GM19099 (cell line): Measurements from ENCODE around the gene PLBD2.

Source experiments
- POLR2A ChIP-seq: IDR thresholded peaks from 3 replicates; pipeline ENCODE4 v1.6.1; 2011; ENCODE audit warnings: low read depth; ENCODE audit not compliant: insufficient read length; ENCODE audit errors: extremely low read depth

Gene PLBD2

GRCh38 chr12:113408756-113409298 lies 50.4 kb downstream of the PLBD2 start:
- TF ChIP-seq POLR2A = no peak

- no peak for TF ChIP-seq POLR2A
Measured at GRCh38 chr12:113409462-113410124, 51.2 kb downstream of the PLBD2 start.

- TF ChIP-seq POLR2A = no peak
Measured at GRCh38 chr12:113413488-113413939, 55.1 kb downstream of the PLBD2 start.

GRCh38 chr12:113414519-113415038 lies 56.2 kb downstream of the PLBD2 start:
- TF ChIP-seq POLR2A = no peak

- no peak for TF ChIP-seq POLR2A
Measured at GRCh38 chr12:113416091-113416754, 57.8 kb downstream of the PLBD2 start.

GRCh38 chr12:113418213-113418879 lies 60.0 kb downstream of the PLBD2 start:
- no peak for TF ChIP-seq POLR2A

GRCh38 chr12:113420996-113421595 lies 62.7 kb downstream of the PLBD2 start:
- no peak for TF ChIP-seq POLR2A

GRCh38 chr12:113422030-113422885 lies 63.9 kb downstream of the PLBD2 start, which contains the start of gene SDSL:
SDSL (plus strand) TSS chr12:113422380; CDS start chr12:113427983, 5,603 bp downstream.
- peak; percentile 69 for TF ChIP-seq POLR2A

- TF ChIP-seq POLR2A = no peak
Measured at GRCh38 chr12:113422886-113423669, 64.7 kb downstream of the PLBD2 start.

GRCh38 chr12:113424456-113424855 lies 66.1 kb downstream of the PLBD2 start:
- TF ChIP-seq POLR2A = no peak

GRCh38 chr12:113424915-113425823 lies 66.8 kb downstream of the PLBD2 start:
- TF ChIP-seq POLR2A = no peak

- TF ChIP-seq POLR2A = no peak
Measured at GRCh38 chr12:113425960-113426453, 67.6 kb downstream of the PLBD2 start.
